ENCODE measurements around the gene SRSF5.

Gene SRSF5

DNA sequence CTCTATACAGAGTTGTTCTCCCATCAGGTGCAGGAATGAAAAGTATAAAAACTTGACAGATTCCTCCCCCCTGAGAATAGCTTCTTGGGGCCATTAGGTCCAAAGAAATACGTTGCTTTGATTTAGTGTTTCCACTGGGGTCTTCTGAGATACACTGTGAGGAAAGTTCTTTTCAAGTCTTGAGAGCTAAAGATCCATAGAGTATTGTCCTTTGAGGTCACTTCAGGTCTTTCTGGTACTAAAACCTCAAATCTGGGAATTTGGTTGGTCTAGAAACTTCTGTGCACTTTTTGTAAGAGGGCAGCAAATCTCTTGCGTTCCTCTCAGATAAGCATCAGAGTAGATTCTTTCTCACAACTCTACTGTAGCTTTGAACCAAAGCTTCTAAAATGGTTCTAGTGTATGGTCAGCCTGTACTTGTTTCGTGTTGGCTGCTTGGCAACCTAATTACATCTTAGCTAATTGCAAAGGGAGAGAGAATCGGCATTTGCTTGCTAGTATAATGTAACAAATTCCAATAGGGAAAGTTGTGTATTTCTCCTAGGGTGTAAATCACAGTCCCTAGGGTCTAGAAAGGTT is 10.0 kb downstream of the SRSF5 start:
- DNase-seq (ENCODE audit: low read depth, low spot score): no peak
- TF ChIP-seq, protein P1, sequence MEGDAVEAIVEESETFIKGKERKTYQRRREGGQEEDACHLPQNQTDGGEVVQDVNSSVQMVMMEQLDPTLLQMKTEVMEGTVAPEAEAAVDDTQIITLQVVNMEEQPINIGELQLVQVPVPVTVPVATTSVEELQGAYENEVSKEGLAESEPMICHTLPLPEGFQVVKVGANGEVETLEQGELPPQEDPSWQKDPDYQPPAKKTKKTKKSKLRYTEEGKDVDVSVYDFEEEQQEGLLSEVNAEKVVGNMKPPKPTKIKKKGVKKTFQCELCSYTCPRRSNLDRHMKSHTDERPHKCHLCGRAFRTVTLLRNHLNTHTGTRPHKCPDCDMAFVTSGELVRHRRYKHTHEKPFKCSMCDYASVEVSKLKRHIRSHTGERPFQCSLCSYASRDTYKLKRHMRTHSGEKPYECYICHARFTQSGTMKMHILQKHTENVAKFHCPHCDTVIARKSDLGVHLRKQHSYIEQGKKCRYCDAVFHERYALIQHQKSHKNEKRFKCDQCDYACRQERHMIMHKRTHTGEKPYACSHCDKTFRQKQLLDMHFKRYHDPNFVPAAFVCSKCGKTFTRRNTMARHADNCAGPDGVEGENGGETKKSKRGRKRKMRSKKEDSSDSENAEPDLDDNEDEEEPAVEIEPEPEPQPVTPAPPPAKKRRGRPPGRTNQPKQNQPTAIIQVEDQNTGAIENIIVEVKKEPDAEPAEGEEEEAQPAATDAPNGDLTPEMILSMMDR (IDR thresholded peaks at IDR 0.05; ENCODE audit: low read depth, low read length): no peak
- no peak overlapping the region for H3K4me3 ChIP-seq (ENCODE audit: low read depth, low read length)
- in situ Hi-C loops (cut with HindIII; ENCODE audit: low sequenced_read_pairs): no loop called here

DNA sequence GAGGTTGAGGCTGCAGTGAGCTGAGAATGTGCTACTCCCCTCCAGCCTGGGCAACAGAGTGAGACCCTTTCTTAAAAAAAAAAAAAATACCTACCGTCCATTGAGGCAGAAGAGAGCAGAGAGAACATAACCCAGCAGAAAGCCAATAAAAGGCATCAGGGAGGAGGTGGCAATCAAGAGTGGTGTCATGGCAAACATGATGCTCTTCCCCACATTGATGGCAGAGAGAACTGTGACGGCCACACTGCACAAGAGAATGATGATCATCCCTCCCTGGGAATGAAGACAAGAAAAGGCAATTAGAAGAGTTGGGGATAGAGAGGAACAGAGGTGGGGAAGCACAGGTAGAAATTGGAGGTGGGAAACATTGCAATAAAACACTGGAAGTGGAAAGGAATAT is 12.1 kb downstream of the SRSF5 start:
- no peak overlapping the region for H3K4me3 ChIP-seq (ENCODE audit: low read depth, low read length)
- TF ChIP-seq, protein P1 (IDR thresholded peaks at IDR 0.05; ENCODE audit: low read depth, low read length): no peak
- no peak for DNase-seq (ENCODE audit: low read depth, low spot score)
- in situ Hi-C loops (cut with HindIII; ENCODE audit: low sequenced_read_pairs): no loop called here

DNA sequence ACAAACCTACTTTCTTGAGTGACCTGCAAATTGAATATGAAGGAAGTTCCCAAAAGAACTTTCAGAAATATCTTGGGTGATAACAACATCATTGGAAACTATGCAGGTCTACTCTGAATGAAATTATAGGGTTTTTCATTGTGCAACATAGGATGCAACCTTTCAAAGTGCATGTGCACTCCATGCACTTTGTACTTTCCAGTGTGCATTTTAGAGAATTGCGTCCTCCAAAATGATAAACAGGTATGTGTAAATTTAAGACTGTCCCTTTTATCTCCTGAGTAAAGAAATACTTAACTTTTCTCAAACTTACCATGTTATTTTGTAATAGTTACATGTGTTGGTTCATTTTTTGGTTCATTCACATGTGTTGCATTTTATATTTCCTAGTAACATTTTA is 13.2 kb downstream of the SRSF5 start:
- in situ Hi-C loops (cut with HindIII; ENCODE audit: low sequenced_read_pairs): no loop called here
- DNase-seq (ENCODE audit: low read depth, low spot score): no peak
- TF ChIP-seq, protein P1 (IDR thresholded peaks at IDR 0.05; ENCODE audit: low read depth, low read length): no peak
- no peak overlapping the region for H3K4me3 ChIP-seq (ENCODE audit: low read depth, low read length)

- DNase-seq (ENCODE audit: low read depth, low spot score): no peak
- TF ChIP-seq, protein P1 (IDR thresholded peaks at IDR 0.05; ENCODE audit: low read depth, low read length): no peak
- in situ Hi-C loops (cut with HindIII; ENCODE audit: low sequenced_read_pairs): no loop called here
- no peak overlapping the region for H3K4me3 ChIP-seq (ENCODE audit: low read depth, low read length)
Measured at GRCh38 chr14:69780952-69781351, 14.0 kb downstream of the SRSF5 start.

DNA sequence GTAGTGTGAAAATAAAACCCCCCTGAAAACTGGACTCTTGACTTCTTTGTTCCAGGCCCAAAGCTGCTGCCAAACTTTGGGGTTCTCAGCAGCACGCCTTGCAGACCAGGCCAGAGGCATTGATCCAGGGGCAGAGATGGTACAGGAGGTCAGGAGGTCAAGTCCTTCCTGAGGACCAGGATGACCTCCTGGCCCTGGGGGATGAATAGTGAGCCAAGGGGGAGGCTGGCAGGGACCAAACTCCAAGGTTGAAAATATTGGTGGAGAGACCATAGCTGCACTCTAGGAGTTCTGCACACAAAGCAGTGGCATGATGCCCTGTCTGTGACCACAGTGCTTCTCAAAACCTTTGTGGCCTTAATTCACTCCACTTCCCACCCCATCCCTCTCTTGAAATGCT is 18.0 kb downstream of the SRSF5 start:
- DNase-seq (ENCODE audit: low read depth, low spot score): no peak
- in situ Hi-C loops (cut with HindIII; ENCODE audit: low sequenced_read_pairs): no loop called here
- H3K4me3 ChIP-seq (ENCODE audit: low read depth, low read length): no peak overlapping the region
- TF ChIP-seq, protein P1 (IDR thresholded peaks at IDR 0.05; ENCODE audit: low read depth, low read length): no peak

- in situ Hi-C loops (cut with HindIII; ENCODE audit: low sequenced_read_pairs): no loop called here
- TF ChIP-seq, protein P1 (IDR thresholded peaks at IDR 0.05; ENCODE audit: low read depth, low read length): no peak
- no peak for DNase-seq (ENCODE audit: low read depth, low spot score)
- no peak overlapping the region for H3K4me3 ChIP-seq (ENCODE audit: low read depth, low read length)
Measured at GRCh38 chr14:69786603-69787002, 19.7 kb downstream of the SRSF5 start.
